Suppressor macrophage treated with lipopolysaccharide for 1 hour (primary cell): ENCODE results near the gene RPS5.
"Not testable (repeated sequence)": the region's sequence is repeated elsewhere in the genome, so short reads cannot be mapped to it uniquely, and the experiment has no call there.

Experiments
- DNase-seq, 3 donors: peaks; one replicate each; pipeline ENCODE4 v3.0.0-alpha.2; 2020 to 2022

RPS5 gene

GRCh38 chr19:58386576-58387337 is at the start of gene RPS5:
Gene RPS5, plus strand, starts transcription at chr19:58387269. Its CDS starts 869 bp downstream, at chr19:58388138.
- peak; percentile 97 to 100 (median 99) for DNase-seq

DNA sequence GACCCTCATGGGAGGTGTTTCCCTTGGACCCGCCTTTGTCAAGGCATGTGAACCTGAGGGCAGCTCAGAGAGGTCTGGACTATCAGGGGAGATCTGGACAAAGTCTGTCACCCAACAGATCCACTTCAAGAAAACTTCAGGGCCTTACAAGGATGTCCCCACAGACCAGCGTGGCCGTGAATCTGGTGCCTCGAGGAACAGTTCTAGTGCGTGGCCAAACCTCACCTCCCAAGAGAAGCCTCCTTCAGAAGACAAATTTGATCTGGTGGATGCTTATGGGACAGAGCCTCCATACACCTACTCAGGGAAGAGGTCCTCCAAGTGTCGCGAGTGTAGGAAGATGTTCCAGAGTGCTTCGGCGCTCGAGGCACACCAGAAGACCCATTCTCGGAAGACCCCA is 48.7 kb upstream of the RPS5 start:
- no peak for DNase-seq

GRCh38 chr19:58338825-58339558 is 48.1 kb upstream of the RPS5 start:
- DNase-seq: no peak

DNA sequence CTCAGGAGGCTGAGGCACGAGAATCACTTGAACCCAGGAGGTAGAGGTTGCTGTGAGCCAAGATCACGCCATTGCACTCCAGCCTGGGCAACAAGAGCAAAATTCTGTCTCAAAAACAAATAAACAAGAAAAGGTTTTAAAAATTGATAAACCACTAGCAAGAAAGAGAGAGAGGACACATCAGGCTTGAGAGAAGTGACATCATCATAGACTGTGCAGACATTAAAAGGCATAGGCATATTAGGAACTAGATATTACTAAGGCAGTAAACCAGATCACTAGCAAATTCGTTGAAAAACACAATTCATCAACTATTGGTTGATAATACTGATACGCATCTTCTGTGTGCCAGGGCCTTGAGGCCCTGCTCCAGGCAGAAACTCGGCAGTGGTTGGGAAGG is 41.5 kb upstream of the RPS5 start:
- no peak for DNase-seq

GRCh38 chr19:58346961-58347929 is 39.8 kb upstream of the RPS5 start:
- peak; percentile 77 to 93 (median 81) for DNase-seq

GRCh38 chr19:58348080-58348479 is 39.0 kb upstream of the RPS5 start:
- DNase-seq: not testable (repeated sequence)

- no peak for DNase-seq
Measured at GRCh38 chr19:58349590-58349989, 37.5 kb upstream of the RPS5 start.

DNA sequence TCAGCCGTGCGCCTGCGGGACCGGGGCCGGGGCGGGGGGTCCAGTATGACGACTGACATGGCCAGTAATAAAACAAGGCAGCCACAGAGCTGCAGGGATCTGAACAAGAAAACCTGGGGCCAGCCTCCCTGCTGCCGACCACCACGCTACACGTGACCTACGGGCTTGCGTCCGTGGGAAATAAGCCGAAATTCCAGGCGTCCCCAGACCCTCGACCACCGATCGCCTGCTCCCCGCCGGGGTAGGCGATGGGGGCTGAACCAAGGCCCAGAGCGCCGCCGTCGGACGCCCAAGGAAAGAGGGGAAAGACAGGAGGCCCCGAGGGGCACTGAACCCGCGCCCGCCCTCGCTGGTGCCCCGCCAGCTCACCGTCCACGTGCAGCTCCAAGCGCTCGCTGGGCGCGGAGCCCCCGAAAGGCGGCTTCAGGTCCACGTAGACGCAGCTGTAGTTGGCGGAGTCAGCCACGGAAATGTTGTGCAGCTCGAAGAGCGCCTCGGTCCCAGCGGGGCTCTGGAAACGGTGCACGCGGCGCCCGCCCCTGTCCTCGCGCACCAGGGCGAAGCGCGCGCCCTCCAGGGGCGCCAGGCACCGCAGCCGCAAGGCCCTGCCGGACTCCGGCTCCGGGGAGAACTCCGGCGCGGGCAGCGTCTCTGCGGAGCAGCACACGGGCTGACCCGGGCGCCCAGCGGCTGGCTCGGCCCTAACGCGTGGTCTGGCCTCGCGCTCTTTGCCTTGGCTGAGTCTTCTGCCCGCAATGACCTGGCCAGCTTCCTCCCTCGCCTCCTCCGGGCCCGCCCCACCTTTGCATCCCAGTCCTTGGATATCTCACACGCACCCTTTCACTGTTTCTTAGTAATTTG is 36.8 kb upstream of the RPS5 start:
- DNase-seq: no peak

DNA sequence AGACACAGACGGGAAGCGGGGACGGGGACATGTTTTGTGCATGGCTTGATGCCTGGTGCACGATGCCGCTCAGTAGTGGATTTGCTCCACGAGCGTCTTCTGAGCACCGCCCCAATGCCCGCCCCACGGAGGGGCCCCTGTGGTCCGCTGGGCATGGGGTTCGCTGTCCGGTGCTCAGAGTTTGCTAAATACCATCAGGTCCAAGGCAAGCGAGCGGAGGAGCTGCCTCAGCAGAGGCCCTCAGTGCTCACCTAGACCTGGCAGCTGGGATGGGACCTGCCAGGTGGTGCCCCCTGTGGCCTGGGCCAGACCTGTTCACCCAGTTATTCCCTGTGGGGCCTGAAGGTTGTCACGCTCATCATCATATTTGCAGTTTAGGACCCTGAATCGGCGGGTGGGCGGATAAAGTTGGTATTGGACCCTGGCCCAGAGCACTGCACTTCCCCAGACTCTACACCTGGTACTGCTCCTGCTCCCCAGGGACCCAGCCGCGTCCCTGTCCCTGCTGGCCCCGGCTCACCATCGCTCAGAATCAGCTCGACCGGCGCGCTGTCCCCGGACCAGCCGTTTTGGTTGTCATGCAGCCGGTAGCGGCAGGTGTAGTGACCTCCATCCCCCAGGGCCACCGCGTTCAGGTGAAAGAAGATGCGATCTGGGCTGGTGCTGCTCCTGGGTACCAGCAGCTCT is 36.1 kb upstream of the RPS5 start:
- DNase-seq: no peak

- DNase-seq: no peak
Measured at GRCh38 chr19:58351558-58351878, 35.6 kb upstream of the RPS5 start.

- no peak for DNase-seq
Measured at GRCh38 chr19:58351990-58352755, 34.9 kb upstream of the RPS5 start.

GRCh38 chr19:58352760-58353671 is 34.1 kb upstream of the RPS5 start, which contains the start of gene A1BG:
Gene A1BG, minus strand, starts transcription at chr19:58353492. Its CDS starts 55 bp downstream, at chr19:58353437.
- no peak for DNase-seq

DNA sequence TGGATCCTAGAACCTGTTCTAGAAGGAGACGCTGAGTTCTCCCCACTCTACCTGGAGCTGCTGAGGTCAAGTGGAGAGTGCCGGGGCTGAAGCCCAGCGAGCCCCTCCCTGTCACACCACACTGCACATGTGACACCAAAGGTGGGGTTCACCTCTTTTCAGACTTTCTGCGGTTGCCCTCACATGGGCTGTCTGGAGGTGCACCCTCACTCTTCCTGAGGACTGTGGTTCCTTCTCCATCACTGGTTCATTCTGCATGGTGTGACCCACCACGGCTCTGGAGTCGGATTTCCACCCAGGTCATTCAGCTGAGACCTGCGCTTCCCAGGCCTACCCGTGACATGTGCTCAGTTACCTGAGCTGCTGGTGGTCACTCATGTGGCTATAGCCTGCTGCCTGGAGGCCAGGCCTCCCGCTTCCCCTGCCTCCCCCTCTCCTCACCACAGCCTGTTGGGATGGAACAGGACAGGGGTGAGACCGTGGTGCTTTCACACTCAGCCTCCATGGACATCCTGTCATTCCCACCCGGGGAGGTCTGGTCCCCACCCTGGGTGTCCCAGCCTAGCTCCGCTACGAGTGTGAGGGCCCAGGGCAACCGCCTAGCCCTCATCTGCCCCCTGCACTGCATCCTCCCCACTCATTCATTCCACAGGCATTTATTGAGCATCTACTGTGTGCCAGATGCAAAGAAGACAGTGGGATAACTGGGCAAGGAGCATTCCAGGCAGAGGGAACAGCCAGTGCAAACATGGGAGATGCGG is 33.2 kb upstream of the RPS5 start:
- DNase-seq: no peak

GRCh38 chr19:58354478-58355030 is 32.5 kb upstream of the RPS5 start:
- no peak for DNase-seq

- no peak for DNase-seq
Measured at GRCh38 chr19:58355215-58355796, 31.8 kb upstream of the RPS5 start.

- DNase-seq: no peak
Measured at GRCh38 chr19:58355908-58356765, 30.9 kb upstream of the RPS5 start.
